ENCODE results near the gene PLEKHM1.
A peak's percentile ranks its signal among the peaks of the same experiment; 100 is the strongest.
"Not testable (repeated sequence)": the region's sequence is repeated elsewhere in the genome, so short reads cannot be mapped to it uniquely, and the experiment has no call there.

The PLEKHM1 gene

DNA sequence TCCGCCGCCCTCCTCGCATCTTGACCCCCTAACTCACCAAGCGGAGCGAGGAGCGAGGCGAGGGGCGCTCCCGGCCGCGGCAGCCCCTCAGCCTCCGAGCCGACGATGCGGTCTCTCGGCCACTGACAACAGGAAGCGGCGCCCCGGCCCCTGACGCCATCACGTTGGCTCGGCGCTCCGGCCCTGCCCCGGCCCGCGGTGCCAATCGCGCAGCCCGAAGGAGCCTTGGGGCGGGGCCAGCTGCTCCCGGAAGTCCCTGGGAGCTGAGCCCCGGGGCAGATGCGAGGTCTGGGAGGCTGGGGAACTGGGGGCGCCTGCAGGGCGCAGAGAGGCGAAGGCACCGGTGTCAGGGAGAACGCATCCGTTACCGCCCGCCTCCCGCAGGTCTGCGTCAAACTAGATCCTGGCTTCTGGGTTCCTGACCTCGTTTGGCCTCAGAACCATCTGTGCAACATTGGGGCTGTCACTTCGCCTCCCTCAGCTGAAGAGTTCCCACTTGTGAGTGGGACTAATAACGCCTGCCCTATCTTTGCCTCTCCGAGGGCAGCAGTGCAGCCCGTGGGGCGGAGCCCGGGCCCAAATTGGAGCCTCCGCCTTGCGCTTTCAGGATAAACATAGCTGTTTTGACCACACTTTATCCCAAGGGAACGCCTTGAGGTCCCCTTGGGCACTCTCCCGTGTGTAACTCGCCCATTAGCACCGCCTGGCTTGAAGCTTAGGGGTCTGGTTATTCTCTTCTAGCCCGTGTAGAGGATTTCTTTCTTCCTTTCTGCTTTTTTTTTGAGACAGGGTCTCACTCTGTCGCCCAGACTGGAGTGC lies at the start of gene PLEKHM1:
PLEKHM1 (minus strand) TSS at position 107 of the 819 bp plus-strand sequence. CDS start 8,237 bp downstream, outside the sequence.
- not testable (repeated sequence) for H3K27me3 ChIP-seq, H3K9me3 ChIP-seq, H3K36me3 ChIP-seq
- Histone ChIP-seq H3K4me3 (ENCODE audit: low read depth in 1 of 2, low read length in 1 of 2) (peak within 1 kb of the TSS; percentile 68 to 71), H3K4me1 (ENCODE audit: control insufficient read depth in 1 of 2, insufficient read depth in 1 of 2, low read depth in 1 of 2, low read length in 1 of 2) (peaks cover 55 to 58% of the 10 kb centered on the region in 2 experiments), H3K27ac (peak within 1 kb of the TSS; percentile 89)

DNA sequence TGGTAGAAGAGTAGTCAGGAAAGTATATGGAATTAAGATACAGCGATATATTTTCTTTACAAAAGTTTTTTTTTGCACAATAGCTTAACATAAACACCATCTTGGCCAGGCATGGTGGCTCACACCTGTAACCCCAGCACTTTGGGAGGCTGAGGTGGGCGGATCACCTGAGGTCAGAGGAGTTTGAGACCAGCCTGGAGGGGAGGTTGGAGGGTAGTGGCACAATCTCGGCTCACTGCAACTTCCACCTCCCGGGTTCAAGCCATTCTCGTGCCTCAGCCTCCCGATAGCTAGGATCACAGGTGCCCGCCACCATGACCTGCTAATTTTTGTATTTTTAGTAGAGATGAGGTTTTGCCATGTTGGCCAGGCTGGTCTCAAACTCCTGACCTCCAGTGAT lies 47.6 kb upstream of the PLEKHM1 start:
- H3K4me3 ChIP-seq (ENCODE audit: low read depth in 1 of 2, low read length in 1 of 2); H3K27ac ChIP-seq; H3K36me3 ChIP-seq; H3K4me1 ChIP-seq (ENCODE audit: control insufficient read depth in 1 of 2, insufficient read depth in 1 of 2, low read depth in 1 of 2, low read length in 1 of 2); H3K27me3 ChIP-seq; H3K9me3 ChIP-seq: not testable (repeated sequence)

DNA sequence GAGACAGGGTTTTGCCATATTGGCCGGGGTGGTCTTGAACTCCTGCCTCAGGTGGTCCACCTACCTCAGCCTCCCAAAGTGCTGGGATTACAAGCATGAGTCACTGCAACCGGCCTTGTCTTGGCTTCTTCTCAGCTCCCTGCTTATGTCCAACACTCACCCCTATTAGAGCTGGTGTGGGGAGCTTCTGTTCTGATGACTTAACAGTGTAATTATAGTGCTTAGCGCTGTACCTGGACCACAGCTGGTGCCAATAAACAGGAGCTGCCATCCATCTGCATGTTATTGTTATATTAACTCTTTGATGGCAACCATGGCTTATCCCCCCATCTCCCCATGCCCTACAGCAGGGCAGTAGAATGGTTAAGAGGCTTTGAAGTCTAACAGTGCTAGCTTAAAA lies 15.6 kb upstream of the PLEKHM1 start:
- peaks cover 19% of the 10 kb centered on the region for H3K36me3 ChIP-seq
- H3K27ac ChIP-seq; H3K27me3 ChIP-seq; H3K4me3 ChIP-seq (ENCODE audit: low read depth in 1 of 2, low read length in 1 of 2); H3K4me1 ChIP-seq (ENCODE audit: control insufficient read depth in 1 of 2, insufficient read depth in 1 of 2, low read depth in 1 of 2, low read length in 1 of 2); H3K9me3 ChIP-seq: not testable (repeated sequence)

DNA sequence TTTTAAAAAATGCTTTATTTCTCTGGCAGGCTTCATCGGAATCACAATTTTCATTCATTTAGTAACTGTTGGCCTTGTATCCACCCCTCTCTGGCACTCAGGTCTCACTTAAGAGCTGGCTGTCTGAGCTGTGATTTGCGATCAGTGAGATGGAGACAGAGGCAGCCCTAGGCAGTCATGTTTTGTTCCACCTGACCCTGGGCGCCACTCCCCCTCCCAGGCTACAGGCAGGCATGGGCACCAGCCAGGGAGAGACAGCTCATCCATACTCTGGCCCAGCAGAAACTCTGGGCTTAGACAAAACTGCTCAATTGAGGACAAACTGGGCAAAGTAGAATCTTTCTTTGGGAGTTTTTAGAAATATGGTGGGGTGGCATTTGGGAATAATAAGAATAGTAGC lies 14.7 kb upstream of the PLEKHM1 start:
- H3K9me3 ChIP-seq; H3K27ac ChIP-seq; H3K4me1 ChIP-seq (ENCODE audit: control insufficient read depth in 1 of 2, insufficient read depth in 1 of 2, low read depth in 1 of 2, low read length in 1 of 2); H3K27me3 ChIP-seq; H3K4me3 ChIP-seq (ENCODE audit: low read depth in 1 of 2, low read length in 1 of 2): not testable (repeated sequence)
- H3K36me3 ChIP-seq: peaks cover 19% of the 10 kb centered on the region

DNA sequence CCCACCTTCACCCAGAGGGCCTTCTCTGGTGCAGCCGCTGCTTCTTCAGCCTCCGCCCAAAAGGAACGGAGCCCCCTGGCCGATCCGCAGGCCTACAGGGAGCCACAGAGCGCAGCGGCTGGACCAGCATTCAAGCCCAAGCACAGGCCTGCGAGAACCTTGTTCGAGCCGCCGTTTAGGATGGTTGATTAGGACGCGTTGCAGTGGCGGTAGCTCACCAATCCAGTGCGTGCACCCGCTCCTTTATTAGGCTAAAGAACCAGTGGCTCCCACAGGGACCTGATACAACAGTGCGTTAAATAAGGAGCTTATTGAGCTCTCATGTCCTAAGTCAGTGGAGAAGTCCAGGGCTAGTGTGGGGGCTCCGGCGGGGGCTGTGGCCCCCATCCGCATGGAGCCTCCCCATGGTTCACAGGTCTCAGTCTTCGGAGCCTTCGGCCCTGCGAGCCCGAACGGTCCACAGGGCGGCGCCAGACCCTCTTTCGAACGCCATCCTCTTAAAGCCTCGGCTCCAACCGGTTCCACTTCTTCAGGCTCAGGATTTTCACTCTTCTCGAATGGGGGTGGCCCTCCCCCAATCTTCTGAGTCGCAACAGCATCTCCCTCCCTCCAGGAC lies 10.7 kb upstream of the PLEKHM1 start:
- peaks cover 2 to 18% of the 10 kb centered on the region in 2 experiments for H3K4me1 ChIP-seq (ENCODE audit: control insufficient read depth in 1 of 2, insufficient read depth in 1 of 2, low read depth in 1 of 2, low read length in 1 of 2)
- TF ChIP-seq, protein P1, sequence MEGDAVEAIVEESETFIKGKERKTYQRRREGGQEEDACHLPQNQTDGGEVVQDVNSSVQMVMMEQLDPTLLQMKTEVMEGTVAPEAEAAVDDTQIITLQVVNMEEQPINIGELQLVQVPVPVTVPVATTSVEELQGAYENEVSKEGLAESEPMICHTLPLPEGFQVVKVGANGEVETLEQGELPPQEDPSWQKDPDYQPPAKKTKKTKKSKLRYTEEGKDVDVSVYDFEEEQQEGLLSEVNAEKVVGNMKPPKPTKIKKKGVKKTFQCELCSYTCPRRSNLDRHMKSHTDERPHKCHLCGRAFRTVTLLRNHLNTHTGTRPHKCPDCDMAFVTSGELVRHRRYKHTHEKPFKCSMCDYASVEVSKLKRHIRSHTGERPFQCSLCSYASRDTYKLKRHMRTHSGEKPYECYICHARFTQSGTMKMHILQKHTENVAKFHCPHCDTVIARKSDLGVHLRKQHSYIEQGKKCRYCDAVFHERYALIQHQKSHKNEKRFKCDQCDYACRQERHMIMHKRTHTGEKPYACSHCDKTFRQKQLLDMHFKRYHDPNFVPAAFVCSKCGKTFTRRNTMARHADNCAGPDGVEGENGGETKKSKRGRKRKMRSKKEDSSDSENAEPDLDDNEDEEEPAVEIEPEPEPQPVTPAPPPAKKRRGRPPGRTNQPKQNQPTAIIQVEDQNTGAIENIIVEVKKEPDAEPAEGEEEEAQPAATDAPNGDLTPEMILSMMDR (IDR thresholded peaks at IDR 0.05): peak; percentile 14
- not testable (repeated sequence) for H3K27me3 ChIP-seq; H3K36me3 ChIP-seq; H3K27ac ChIP-seq; H3K4me3 ChIP-seq (ENCODE audit: low read depth in 1 of 2, low read length in 1 of 2); H3K9me3 ChIP-seq

DNA sequence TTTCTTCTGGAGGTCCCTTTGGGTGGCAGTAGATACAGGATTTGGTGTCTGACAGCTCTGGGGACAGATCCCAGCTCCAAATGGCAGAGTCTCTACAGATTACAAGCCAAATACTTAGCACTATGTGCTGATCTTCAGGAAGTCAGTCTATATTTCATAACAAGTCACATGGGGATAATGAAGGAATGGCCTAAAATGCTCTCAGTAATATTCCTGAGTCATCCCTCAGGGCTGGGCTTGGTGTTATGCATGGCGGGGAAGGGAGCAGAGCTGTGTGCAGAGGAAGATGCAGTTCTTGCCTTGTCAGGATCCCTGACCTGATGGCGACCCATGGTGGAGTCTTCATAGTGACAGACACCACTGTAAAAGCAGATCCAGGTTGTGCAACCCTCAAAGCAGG lies 10.0 kb upstream of the PLEKHM1 start:
- not testable (repeated sequence) for H3K4me3 ChIP-seq (ENCODE audit: low read depth in 1 of 2, low read length in 1 of 2); H3K27ac ChIP-seq; H3K36me3 ChIP-seq; H3K9me3 ChIP-seq; H3K27me3 ChIP-seq
- peaks cover 9 to 20% of the 10 kb centered on the region in 2 experiments for H3K4me1 ChIP-seq (ENCODE audit: control insufficient read depth in 1 of 2, insufficient read depth in 1 of 2, low read depth in 1 of 2, low read length in 1 of 2)

DNA sequence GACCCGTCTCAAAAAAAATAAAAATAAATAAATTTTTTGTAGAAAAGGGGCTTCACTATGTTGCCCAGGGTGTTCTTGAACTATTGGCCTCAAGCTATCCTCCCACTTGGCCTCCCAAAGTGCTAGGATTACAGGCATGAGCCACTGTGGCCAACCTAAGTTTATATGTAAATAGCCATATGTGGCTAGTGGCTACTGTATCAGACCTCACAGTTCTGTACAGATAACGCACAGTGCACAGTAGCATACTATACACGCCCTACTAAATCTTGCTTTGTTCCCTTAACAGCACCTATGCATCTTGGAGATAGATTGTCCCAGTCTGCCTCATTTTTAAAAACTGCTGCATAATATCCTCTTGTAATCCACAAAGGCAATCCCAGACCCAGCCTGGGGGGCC lies 8.7 kb upstream of the PLEKHM1 start:
- H3K27me3 ChIP-seq: not testable (repeated sequence)

DNA sequence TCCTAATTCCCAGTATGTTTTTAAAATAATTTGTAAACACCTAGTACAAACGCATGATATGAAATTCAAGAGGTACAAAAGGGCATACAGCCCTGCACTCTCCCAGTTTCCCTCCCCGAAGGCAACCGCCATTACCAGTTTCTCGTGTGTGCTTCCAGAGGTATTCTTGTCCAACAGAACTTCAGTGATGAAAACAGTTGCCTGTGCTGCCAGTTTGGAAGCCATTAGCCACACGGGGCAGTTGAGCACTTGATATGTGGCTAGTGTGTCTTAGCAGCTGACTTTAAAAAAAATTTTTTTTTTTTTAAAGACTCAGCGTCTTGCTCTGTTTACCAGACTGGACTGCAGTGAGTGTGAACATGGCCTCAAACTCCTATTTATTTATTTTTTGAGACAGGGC lies 7.9 kb upstream of the PLEKHM1 start:
- H3K4me3 ChIP-seq (ENCODE audit: low read depth in 1 of 2, low read length in 1 of 2); H3K27me3 ChIP-seq; H3K27ac ChIP-seq; H3K36me3 ChIP-seq; H3K9me3 ChIP-seq: not testable (repeated sequence)
- peaks cover 26 to 40% of the 10 kb centered on the region in 2 experiments for H3K4me1 ChIP-seq (ENCODE audit: control insufficient read depth in 1 of 2, insufficient read depth in 1 of 2, low read depth in 1 of 2, low read length in 1 of 2)

More for the DNA sequence above, 8.7 kb upstream of the PLEKHM1 start:
- not testable (repeated sequence) for H3K9me3 ChIP-seq; H3K4me3 ChIP-seq (ENCODE audit: low read depth in 1 of 2, low read length in 1 of 2); H3K27ac ChIP-seq; H3K36me3 ChIP-seq
- H3K4me1 ChIP-seq (ENCODE audit: control insufficient read depth in 1 of 2, insufficient read depth in 1 of 2, low read depth in 1 of 2, low read length in 1 of 2): peaks cover 21 to 32% of the 10 kb centered on the region in 2 experiments

DNA sequence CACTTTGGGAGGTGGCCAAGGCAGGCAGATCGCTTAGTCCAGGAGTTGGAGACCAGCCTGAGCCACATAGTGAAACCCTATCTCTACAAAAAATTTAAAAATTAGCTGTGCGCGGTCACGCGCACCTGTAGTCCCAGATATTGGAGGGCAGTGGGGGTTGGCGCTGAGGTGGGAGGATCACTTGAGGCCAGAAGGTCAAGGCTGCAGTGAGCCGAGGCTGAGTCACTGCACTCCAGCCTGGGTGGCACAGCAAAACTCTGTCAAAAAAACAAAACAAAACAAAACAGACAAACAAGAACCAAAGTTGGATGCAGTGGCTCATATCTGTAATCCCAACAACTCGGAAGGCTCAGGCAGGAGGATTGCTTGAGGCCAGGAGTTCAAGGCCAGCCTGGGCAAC lies 6.9 kb upstream of the PLEKHM1 start:
- H3K36me3 ChIP-seq; H3K9me3 ChIP-seq; H3K4me3 ChIP-seq (ENCODE audit: low read depth in 1 of 2, low read length in 1 of 2); H3K27me3 ChIP-seq: not testable (repeated sequence)
- peak overlapping the region; percentile 42 for H3K27ac ChIP-seq
- H3K4me1 ChIP-seq (ENCODE audit: control insufficient read depth in 1 of 2, insufficient read depth in 1 of 2, low read depth in 1 of 2, low read length in 1 of 2): peaks cover 26 to 40% of the 10 kb centered on the region in 2 experiments

DNA sequence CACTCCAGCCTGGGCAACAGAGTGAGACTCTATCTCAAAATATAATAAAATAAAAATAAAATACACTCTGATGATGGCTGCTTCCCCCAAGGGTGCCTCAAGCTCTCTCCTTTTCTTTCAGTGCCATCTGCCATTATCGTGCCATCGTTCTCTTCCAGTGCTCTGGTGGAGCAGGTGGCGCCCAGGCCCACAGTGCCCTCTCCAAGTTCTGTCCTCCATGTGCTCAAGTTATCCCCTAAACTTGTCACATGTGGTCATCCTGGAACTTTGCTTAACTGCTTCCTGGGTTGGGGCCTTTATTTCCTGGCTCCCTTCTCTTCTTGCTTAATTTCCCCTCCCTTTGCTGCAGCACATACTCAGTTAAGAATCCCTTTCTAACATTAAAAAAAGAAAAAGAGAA lies 6.0 kb upstream of the PLEKHM1 start:
- H3K27me3 ChIP-seq; H3K4me3 ChIP-seq (ENCODE audit: low read depth in 1 of 2, low read length in 1 of 2); H3K36me3 ChIP-seq; H3K9me3 ChIP-seq: not testable (repeated sequence)
- peak overlapping the region; percentile 56 for H3K27ac ChIP-seq
- H3K4me1 ChIP-seq (ENCODE audit: control insufficient read depth in 1 of 2, insufficient read depth in 1 of 2, low read depth in 1 of 2, low read length in 1 of 2): peaks cover 26 to 40% of the 10 kb centered on the region in 2 experiments

DNA sequence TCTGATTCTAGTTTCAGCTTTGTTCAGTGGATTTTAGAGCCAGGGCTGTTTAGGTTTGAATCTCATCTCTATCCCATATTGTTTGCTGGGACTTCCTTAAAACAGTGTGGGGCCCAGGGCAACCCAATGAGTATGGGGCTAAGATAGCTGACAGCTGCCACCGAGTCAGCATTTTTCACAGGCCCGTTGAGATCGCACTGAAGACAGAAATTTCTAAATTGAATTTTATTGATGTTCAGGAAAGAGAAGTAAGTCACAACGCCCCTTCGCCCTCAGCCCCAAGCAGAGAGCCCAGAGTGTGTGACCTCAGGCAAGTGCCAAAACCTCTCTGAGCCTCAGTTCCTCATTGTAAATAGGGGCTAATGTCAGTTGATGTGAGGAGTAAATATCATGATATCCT lies 4.0 kb upstream of the PLEKHM1 start:
- Histone ChIP-seq H3K4me3 (ENCODE audit: low read depth in 1 of 2, low read length in 1 of 2) (peak overlapping the region in 1 of 2 experiments; percentile 17), H3K27ac (peak overlapping the region; percentile 73), H3K4me1 (ENCODE audit: control insufficient read depth in 1 of 2, insufficient read depth in 1 of 2, low read depth in 1 of 2, low read length in 1 of 2) (peaks cover 31 to 36% of the 10 kb centered on the region in 2 experiments)
- not testable (repeated sequence) for H3K9me3 ChIP-seq, H3K36me3 ChIP-seq, H3K27me3 ChIP-seq

DNA sequence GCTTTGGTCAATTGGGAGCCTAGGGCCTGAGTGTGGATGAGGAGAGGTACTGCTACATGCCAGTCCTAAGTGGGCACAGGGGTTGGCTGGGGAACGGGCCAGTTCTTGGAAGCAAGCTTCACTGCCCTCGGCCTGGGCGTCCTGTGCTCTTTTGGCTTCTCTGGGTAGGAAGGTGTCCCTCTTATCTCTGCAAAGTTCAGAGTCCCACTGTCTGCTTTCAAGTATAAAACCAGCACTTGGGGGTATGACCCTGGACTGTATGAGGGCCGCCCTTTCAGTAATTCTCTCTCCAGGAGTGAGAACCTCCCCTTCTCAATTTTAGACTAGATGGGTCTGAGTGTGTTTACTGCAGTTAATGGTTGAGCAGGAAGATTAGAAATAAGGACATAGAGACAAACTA lies 1.6 kb upstream of the PLEKHM1 start:
- not testable (repeated sequence) for H3K27me3 ChIP-seq; H3K4me3 ChIP-seq (ENCODE audit: low read depth in 1 of 2, low read length in 1 of 2); H3K27ac ChIP-seq; H3K9me3 ChIP-seq; H3K36me3 ChIP-seq
- peaks cover 53 to 57% of the 10 kb centered on the region in 2 experiments for H3K4me1 ChIP-seq (ENCODE audit: control insufficient read depth in 1 of 2, insufficient read depth in 1 of 2, low read depth in 1 of 2, low read length in 1 of 2)

DNA sequence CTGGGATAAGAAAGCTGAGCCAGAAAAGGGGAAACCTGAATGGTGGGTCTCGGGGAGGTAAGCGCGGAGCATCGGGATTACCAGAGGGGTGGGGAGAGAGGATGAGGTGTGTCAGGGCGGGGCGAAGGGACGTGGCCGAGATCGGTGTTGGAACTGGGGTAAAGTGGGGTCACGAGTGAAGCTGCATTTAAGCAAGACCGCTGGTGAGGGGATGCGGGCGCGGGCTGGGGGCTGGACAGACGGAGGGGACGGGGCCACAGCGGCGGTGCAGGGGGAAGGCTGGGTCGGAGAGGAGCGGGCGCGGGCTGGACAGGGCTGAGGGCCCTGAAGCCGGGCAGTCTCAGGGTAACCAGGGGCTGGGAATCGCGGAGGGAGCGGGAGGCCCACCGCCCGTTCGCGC lies 323 bp downstream of the PLEKHM1 start:
- H3K36me3 ChIP-seq, H3K27me3 ChIP-seq, H3K9me3 ChIP-seq: not testable (repeated sequence)
- H3K4me1 ChIP-seq (ENCODE audit: control insufficient read depth in 1 of 2, insufficient read depth in 1 of 2, low read depth in 1 of 2, low read length in 1 of 2): peaks cover 48 to 53% of the 10 kb centered on the region in 2 experiments
- peak overlapping the region; percentile 68 to 71 for H3K4me3 ChIP-seq (ENCODE audit: low read depth in 1 of 2, low read length in 1 of 2)
- H3K27ac ChIP-seq: peak overlapping the region; percentile 89
